ENCODE measurements around the gene CTCFL.
"Not testable (repeated sequence)": the region's sequence is repeated elsewhere in the genome, so short reads cannot be mapped to it uniquely, and the experiment has no call there.

Gene CTCFL

DNA sequence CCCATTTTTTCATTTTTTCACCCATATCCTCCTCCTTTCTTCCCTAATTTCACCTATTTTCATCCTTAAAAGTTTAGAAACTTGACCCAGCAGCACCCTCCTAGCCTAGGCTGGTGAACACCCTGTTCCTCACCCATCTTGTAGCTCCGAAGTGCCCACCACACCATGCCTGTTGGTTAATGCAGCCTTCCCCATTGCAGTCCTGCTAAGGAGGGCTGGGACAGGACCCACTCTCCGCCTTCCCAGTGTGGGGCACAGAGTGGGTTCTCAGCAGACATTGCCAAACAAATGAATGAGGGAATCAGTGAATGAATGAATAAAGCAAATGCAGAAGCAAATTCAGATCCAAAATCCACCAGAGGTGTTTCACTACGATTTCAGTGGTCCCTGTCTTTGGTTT lies 45.7 kb downstream of the CTCFL start:
- DNase-seq: no peak

GRCh38 chr20:57478176-57478575 lies 46.8 kb downstream of the CTCFL start:
- DNase-seq: no peak

DNA sequence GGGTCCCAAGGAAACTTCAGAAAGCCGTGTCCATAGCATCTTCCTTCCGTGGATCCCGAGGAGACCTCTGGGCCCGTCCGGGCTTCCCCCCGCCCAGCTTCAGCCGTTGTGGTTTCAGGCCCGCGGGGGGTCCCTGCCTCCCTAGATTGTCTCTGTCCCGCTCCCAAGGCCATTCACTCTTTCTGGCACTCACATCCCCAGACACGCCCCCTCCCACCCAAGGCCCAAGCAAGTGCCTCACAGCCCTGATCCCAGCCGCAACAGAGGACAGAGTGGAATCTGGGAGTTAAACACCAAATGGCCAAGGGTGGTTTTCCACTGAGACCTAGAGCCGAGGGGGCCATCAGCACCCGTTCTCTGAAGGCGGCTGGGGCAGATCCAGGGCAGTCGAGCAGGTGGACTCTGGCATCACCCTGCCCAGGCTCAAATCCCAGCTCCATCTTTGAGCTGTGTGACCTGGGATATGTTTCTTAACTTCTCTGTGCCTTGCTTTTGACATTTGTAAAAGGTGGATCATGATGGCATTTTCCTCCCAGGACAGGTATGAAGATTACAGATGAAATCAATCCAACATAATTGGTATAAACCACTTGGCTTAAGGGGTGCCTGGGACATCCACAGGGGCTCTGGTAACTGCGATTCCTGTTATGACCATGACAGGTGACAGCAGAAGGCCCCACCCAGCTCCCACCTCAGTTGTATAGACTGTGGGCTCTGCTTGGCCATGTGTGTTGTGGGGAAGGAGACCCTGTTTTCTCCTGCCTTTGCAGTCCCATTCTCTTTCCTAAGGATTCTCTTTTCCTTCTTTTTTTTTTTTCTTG lies 48.1 kb downstream of the CTCFL start:
- DNase-seq: no peak

- no peak for DNase-seq
Measured at GRCh38 chr20:57476084-57476526, 48.8 kb downstream of the CTCFL start.

GRCh38 chr20:57475388-57476083 lies 49.4 kb downstream of the CTCFL start:
- no peak for DNase-seq

DNA sequence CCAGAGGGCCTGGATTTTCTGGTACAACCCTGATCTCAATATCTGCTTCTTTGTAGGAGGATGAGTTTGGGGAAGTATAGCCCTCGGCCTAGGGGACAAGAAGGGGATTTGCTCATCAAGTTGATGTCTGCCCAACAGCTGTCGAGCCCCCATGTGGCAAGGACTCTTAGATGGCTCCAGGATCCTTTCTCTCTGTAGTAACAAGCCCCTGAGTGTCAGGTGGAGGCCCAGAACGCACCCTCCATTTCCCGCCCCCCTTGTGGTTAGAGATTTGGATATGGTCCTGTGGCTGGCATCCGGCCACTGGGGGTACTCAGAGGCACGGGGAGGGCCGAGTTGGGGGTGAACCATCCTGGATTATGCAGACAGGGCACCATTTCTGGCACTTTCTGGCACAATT lies 50.1 kb downstream of the CTCFL start:
- DNase-seq: no peak

- no peak for DNase-seq
Measured at GRCh38 chr20:57474205-57474604, 50.7 kb downstream of the CTCFL start.

DNA sequence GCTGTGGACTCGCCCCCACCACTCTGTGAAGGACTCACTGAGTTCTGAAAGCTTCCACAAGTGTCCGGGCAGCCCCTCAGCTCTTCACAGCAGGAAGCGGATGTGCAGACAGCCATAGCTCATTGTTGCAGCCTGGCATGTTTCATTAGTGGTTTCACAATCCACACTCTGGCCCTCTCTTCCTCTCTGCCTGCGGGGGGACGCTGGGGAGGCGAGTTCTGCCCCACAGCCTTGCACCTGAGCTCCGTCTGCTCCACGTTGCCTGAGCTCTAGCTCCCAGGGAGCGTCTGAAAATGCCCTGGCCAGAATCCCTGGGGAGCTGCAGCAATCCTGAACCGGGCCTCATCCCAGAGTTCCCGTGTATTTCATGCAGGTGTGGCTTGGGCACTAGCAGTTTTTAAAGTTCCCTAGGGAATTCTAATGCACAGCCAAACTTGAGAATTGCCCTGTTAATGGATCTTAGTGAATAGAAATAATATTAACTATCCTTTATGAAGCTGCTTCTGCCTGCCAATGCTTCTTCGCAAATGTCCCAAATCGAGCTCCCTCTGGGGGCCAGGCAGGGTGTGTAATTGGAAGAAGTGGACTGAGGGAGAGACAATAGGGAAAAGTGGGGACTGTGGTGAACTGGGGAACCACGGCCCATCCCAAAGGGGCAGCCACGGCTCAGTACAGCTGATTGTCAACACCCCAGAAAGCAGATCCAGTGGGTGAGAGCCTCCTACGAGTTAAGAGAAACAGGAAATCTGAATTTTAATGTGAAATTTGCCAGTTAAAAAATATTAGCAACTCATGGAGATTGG lies 51.5 kb downstream of the CTCFL start:
- DNase-seq: no peak

DNA sequence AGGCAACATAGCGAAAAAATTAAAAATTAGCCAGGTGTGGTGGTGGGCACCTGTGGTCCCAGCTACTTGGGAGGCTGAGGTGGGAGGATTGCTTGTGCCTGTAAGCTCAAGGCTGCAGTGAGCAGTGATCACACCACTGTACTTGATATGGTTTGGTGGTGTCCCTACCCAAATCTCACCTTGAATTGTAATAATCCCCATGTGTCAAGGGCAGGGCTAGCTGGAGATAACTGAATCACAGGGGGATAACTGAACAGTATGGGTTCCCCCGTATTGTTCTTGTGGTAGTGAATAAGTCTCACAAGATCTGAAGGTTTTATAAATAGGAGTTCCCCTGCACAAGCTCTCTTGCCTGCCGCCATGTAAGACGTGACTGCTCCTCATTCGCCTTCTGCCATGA lies 52.5 kb downstream of the CTCFL start:
- DNase-seq: not testable (repeated sequence)

DNA sequence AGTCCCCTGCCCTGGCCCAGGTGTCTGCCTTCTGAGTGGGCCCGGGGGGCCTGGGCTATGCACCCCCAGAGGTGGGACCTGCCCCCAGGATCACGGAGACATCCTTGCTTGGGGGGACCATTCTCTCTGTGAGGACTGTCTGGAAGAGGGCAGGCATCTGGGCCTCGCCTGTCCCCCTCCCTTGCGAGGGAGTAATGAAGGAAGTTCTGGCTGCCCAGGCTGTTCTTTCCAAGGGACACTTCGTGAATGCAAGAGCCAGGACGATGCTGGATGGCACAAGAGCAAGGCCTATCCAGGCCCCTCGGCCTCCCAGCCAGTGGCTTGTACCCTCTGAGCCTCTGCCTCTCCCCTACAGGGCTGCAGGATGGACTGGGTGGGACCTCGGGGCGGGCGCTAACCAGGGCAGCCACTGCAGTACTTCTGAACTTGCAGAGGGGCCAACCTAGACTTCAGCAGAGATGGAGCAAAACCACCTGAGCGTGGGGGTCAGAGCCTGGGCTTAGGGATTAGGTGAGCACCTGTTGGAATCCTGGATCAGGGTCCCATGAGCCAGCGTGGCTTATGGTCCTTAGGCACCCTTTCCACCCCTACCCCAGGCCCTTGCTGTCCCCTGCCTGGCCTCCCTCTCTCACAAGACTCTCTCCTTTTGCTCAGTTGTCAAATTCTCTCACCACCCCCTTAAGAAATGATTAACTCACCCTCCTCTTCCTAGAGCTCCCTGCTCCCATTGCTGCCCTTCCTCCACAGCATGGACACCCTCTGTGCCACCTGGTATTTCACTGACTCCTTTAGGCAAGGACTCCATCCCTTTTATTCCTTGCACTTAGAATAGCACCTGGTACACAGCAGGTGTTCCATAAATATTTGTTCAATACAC lies 53.2 kb downstream of the CTCFL start:
- DNase-seq: no peak

GRCh38 chr20:57470666-57471495 lies 54.1 kb downstream of the CTCFL start:
- no peak for DNase-seq

- no peak for DNase-seq
Measured at GRCh38 chr20:57470212-57470522, 54.8 kb downstream of the CTCFL start.

DNA sequence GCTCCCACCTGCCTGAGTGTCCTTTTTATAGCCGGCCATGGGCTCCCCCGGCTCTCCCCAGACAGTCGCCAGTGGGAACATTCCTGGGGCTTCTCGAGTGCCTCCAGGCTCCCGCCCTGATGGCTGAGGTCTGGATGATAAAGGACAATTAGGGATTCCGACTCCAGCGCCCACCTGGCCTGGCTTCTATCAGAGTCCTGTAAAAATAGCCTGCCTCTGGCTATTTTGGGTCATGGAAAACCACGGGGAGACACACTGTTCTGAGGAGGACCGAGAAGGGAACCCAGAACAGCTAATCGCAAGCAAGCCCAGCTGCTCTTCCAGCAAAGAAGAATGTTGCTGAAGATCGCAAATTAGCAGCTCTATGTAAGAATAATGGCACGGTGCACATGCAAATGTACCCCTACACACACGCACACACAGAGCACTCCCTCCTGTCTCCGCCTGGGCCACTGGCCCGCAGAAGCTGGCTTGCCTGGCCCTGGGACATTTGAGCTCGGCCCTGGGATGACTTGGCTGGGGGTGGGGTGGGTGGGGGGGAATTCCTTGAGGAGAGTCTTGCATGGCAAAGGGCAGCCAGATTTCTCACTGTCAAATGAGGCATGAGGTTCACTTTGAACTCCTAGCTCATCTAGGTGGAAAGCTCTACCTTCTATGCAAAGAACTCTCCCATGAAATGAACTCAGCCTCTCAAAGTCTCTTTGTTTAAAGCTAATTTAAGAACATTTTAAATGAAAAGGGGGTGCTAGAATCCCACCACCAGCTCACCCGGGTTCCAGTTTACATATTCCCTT lies 55.3 kb downstream of the CTCFL start:
- DNase-seq: no peak

DNA sequence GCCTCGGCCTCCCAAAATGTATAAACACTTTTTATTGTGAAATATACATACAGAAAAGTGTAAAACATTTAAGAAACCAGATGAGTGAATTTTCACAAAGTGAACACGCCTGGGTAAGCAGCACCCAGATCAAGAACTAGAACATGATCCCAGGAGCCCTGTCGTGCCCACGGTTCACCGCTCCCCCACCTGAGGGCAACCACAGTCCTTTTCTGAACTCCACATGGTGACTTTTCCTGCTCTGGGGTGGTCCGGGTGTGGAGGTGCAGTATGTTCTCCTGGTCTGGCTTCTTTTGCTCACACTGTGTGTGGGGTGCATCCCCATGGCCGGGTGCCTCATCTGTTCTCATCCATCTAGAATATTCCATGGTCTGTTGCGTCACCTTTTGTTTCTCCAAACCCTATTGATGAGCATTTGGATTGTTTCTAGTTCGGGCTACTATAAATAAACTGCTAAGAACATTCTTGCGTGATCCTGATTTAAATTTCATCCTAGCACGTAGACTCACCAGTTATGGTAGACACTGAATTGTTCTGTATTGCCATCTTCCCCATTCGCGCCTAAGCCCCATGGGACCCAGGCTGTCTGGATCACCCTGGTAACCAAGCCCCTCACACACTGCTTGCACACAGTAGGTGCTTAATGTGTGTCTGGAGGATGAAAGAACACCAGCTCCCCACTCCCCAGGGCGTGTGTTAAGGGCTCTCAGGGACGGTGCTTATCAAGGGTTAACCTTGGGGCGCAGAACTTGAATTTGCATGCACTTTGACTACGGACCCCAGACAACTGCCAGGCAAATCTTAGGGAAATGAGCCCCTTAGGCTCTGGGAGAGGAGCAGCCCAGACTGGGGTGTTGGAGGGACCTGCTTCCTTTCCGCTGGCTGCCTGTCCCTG lies 56.2 kb downstream of the CTCFL start:
- DNase-seq: no peak

DNA sequence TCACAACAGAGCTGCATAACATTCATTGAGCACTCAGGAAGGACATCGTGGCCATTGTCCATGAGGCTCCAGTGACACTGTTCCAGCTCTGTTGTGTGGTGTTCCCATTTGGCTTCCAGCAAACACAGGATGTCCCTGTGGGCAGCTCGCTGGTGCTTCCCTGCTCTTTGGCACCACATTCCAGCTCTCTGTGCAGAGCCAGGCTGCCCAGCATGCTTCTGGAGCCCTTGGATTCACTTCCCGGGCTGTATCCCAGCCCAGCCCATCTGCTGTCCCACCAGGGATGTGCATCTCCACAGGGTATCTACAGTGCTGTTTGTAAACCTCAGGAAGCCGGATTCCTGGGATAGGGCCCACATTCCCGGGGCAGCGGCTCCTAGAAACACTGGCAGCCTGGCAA lies 57.2 kb downstream of the CTCFL start:
- DNase-seq: no peak

- DNase-seq: no peak
Measured at GRCh38 chr20:57465943-57466342, 59.0 kb downstream of the CTCFL start.

GRCh38 chr20:57465486-57465885 lies 59.5 kb downstream of the CTCFL start:
- no peak for DNase-seq

GRCh38 chr20:57464642-57465211 lies 60.2 kb downstream of the CTCFL start:
- DNase-seq: no peak

- no peak for DNase-seq
Measured at GRCh38 chr20:57462781-57463180, 62.2 kb downstream of the CTCFL start.

Data from activated CD4-positive, alpha-beta T cell treated with anti-CD3 and anti-CD28 coated beads, Interleukin-2, amount 50 U/mL, for 1 hour (primary cell).